K562 (cell line): ENCODE results near the gene PRLHR. TPM values are rescaled to one million over a fixed set of nuclear protein-coding genes. Genes with fewer than 3 reads are reported as not detected.

ENCODE experiments used
- ATAC-seq: fragments of 200-7000 bp; cut with Tn5 transposase; 3 replicates; pipeline ENCODE4 v1.9.1; 2020; ENCODE audit warnings: moderate library complexity
- BruUV-seq: library from RNA; stranded (reverse); fragments of 400-500 nt; replicated peaks from 2 replicates; lab custom pipeline; 2021; lab: Mats Ljungman, UMichigan
- CTCF ChIA-PET: fragments of 300-600 bp; formaldehyde crosslinking; extraction: SDS; loops from one replicate; lab custom pipeline; 2021; ENCODE audit warnings: low intra/inter-chr PET ratio; lab: Yijun Ruan, JAX
- POLR2A ChIA-PET: fragments of 300-600, 350-650 bp; sonication (Branson Sonifier 250); formaldehyde crosslinking; extraction: SDS; loops from one replicate; lab custom pipeline; 2021; ENCODE audit warnings: antibody characterized with exemption, inconsistent platforms; lab: Yijun Ruan, JAX
- DNase-seq, 4 experiments: peaks; one replicate each; pipeline versions ENCODE4 v3.0.0 to v3.0.0-alpha.2; 2011 to 2018; ENCODE audit warnings: low spot score in 3 of 4, mixed read lengths in 3 of 4; ENCODE audit errors: extremely low read depth in 1 of 4
- FAIRE-seq: peaks from 2 replicates; lab custom pipeline; 2011; peaks lifted over from hg19 to GRCh38; lab: Jason Lieb, UNC
- H2AFZ ChIP-seq: 2 replicates; pipeline ENCODE4 v1.6.0; 2011; ENCODE audit warnings: low read depth, low read length, control low read depth, inconsistent platforms
- H3K27ac ChIP-seq: fragments of 200-600 bp; 3 replicates; pipeline ENCODE4 v1.8.0; 2011; ENCODE audit warnings: low read depth, mild to moderate bottlenecking, control low read depth, inconsistent platforms, low read length, moderate library complexity, mixed read lengths; ENCODE audit errors: extremely low read depth
- H3K27me3 ChIP-seq, 2 experiments: fragments of 300-600 bp in 1 of 2; 2 replicates in 1 of 2; 3 replicates in 1 of 2; pipeline versions ENCODE4 v1.6.0 to v1.8.0; 2011; ENCODE audit warnings: inconsistent platforms in 2 of 2, low read length in 2 of 2, mild to moderate bottlenecking in 1 of 2, mixed read lengths in 1 of 2, moderate library complexity in 1 of 2; ENCODE audit not compliant: control insufficient read depth in 2 of 2, insufficient read depth in 2 of 2
- H3K36me3 ChIP-seq: fragments of 300-600 bp; 3 replicates; pipeline ENCODE4 v1.8.0; 2011; ENCODE audit warnings: mild to moderate bottlenecking, low read length, inconsistent platforms; ENCODE audit not compliant: control insufficient read depth, insufficient read depth
- H3K4me1 ChIP-seq, 2 experiments: fragments of 200-600 bp in 1 of 2; replicated peaks in 1 of 2; 2 replicates in 1 of 2; 3 replicates in 1 of 2; pipeline versions ENCODE4 v1.5.1 to v1.8.0; 2011; ENCODE audit warnings: inconsistent platforms in 2 of 2, low read length in 2 of 2, mild to moderate bottlenecking in 1 of 2, mixed read lengths in 1 of 2, moderate library complexity in 1 of 2; ENCODE audit not compliant: control insufficient read depth in 2 of 2, insufficient read depth in 2 of 2
- H3K4me2 ChIP-seq: 2 replicates; pipeline ENCODE4 v1.6.1; 2011; ENCODE audit warnings: low read length, control low read depth, inconsistent platforms, mixed read lengths; ENCODE audit not compliant: insufficient read depth
- H3K4me3 ChIP-seq: fragments of 200-600 bp; sonication (generic), shearing (Covaris generic); 2 replicates; pipeline ENCODE4 v1.5.1; 2016; ENCODE audit warnings: control low read depth, inconsistent platforms
- H3K79me2 ChIP-seq: fragments of 200-600 bp; 3 replicates; pipeline ENCODE4 v1.8.0; 2011; ENCODE audit warnings: low read length, inconsistent platforms; ENCODE audit not compliant: control insufficient read depth, insufficient read depth
- H3K9ac ChIP-seq, 2 experiments: 2 replicates each; pipeline versions ENCODE4 v1.6.0 to v1.6.1; 2011; ENCODE audit warnings: low read depth in 2 of 2, low read length in 2 of 2, control low read depth in 1 of 2, inconsistent platforms in 1 of 2, mild to moderate bottlenecking in 1 of 2, mixed read lengths in 1 of 2; ENCODE audit not compliant: insufficient read depth in 1 of 2
- H3K9me1 ChIP-seq: one replicate; pipeline ENCODE4 v1.6.0; 2011; ENCODE audit warnings: inconsistent platforms, mild to moderate bottlenecking, low read length, moderate library complexity; ENCODE audit not compliant: control insufficient read depth, insufficient read depth
- H3K9me3 ChIP-seq: replicated peaks from 2 replicates; pipeline ENCODE4 v1.5.1; 2011; ENCODE audit warnings: low read depth, low read length, inconsistent platforms; ENCODE audit not compliant: control insufficient read depth, insufficient read depth
- H4K20me1 ChIP-seq: replicated peaks from 2 replicates; pipeline ENCODE4 v1.6.1; 2011; ENCODE audit warnings: low read length, inconsistent platforms, mixed read lengths; ENCODE audit not compliant: control insufficient read depth, insufficient read depth
- ARID2 ChIP-seq: fragments of 450-650 bp; IDR thresholded peaks from 2 replicates; pipeline ENCODE4 v1.6.1; 2017; ENCODE audit warnings: antibody characterized with exemption, mild to moderate bottlenecking
- ETS2 ChIP-seq: IDR thresholded peaks from 2 replicates; pipeline ENCODE4 v1.6.1; 2016; ENCODE audit warnings: borderline replicate concordance, missing genetic modification characterization, mild to moderate bottlenecking, moderate library complexity, missing compliant biosample characterization; ENCODE audit not compliant: poor library complexity, severe bottlenecking
- FOXA1 ChIP-seq: fragments of 450-650 bp; IDR thresholded peaks from 2 replicates; pipeline ENCODE4 v1.6.1; 2016; ENCODE audit warnings: mild to moderate bottlenecking, borderline replicate concordance
- GATAD2A ChIP-seq: fragments of 450-650 bp; IDR thresholded peaks from 2 replicates; pipeline ENCODE4 v1.6.1; 2017
- JUNB ChIP-seq: fragments of 450-650 bp; formaldehyde crosslinking; conservative IDR thresholded peaks from 2 replicates; pipeline ENCODE4 v1.4.0; 2020; ENCODE audit warnings: mild to moderate bottlenecking
- KAT2B ChIP-seq: IDR thresholded peaks from one replicate; pipeline ENCODE4 v1.6.1; 2012; ENCODE audit warnings: low read depth, mild to moderate bottlenecking, control low read depth, inconsistent platforms, low read length, moderate library complexity
- MCM5 ChIP-seq: fragments of 450-650 bp; IDR thresholded peaks from 2 replicates; pipeline ENCODE4 v1.6.1; 2016; ENCODE audit warnings: low read depth
- MYC ChIP-seq, 2 experiments: fragments of 250-450 bp in 1 of 2; sonication (Bioruptor Pico) in 1 of 2; IDR thresholded peaks; 2 replicates each; pipeline versions ENCODE4 v1.5.1 to v1.6.1; 2012 to 2021; ENCODE audit warnings: low read depth in 2 of 2, borderline replicate concordance in 1 of 2, improper control_type of control experiment in 1 of 2, low read length in 1 of 2, mild to moderate bottlenecking in 1 of 2, moderate library complexity in 1 of 2
- NFIC ChIP-seq: fragments of 450-650 bp; IDR thresholded peaks from 2 replicates; pipeline ENCODE4 v1.6.1; 2017; ENCODE audit warnings: mild to moderate bottlenecking, inconsistent platforms
- NR2C2 ChIP-seq, 2 experiments: fragments of 200-800 bp in 1 of 2; sonication (Bioruptor generic) in 1 of 2; sonication (generic) in 1 of 2; formaldehyde crosslinking in 1 of 2; IDR thresholded peaks; 2 replicates each; pipeline versions ENCODE4 v1.6.1 to v1.8.0; 2016 to 2022; ENCODE audit warnings: mild to moderate bottlenecking in 1 of 2, missing compliant biosample characterization in 1 of 2, missing genetic modification characterization in 1 of 2, missing genetic modification reagents in 1 of 2
- POLR2A ChIP-seq: fragments of 450-650 bp; conservative IDR thresholded peaks from 2 replicates; pipeline ENCODE4 v1.6.1; 2016
- RBM39 ChIP-seq: fragments of 200-400 bp; formaldehyde crosslinking; optimal IDR thresholded peaks from 2 replicates; pipeline ENCODE3; 2018; ENCODE audit warnings: low read depth, low read length
- SNRNP70 ChIP-seq: fragments of 200-400 bp; formaldehyde crosslinking; optimal IDR thresholded peaks from 2 replicates; pipeline ENCODE3; 2017; ENCODE audit warnings: low read depth, low read length
- ZC3H4 ChIP-seq: sonication (generic); formaldehyde crosslinking; IDR thresholded peaks from 2 replicates; pipeline ENCODE4 v1.9.0; 2021; ENCODE audit warnings: missing genetic modification reagents, borderline replicate concordance
- ZFPM2 ChIP-seq: fragments of 250-450 bp; sonication (Bioruptor Pico); IDR thresholded peaks from 2 replicates; pipeline ENCODE4 v1.5.1; 2022; ENCODE audit warnings: mild to moderate bottlenecking
- ZNF184 ChIP-seq: sonication (generic); formaldehyde crosslinking; IDR thresholded peaks from 2 replicates; pipeline ENCODE4 v1.5.0; 2020; ENCODE audit warnings: missing genetic modification reagents
- ZNF212 ChIP-seq: fragments of 450-650 bp; formaldehyde crosslinking; IDR thresholded peaks from 2 replicates; pipeline ENCODE4 v1.4.0; 2020; ENCODE audit warnings: mild to moderate bottlenecking
- ZNF668 ChIP-seq: fragments of 250-450 bp; sonication (Bioruptor Pico); IDR thresholded peaks from 2 replicates; pipeline ENCODE4 v1.8.0; 2022; ENCODE audit warnings: mild to moderate bottlenecking, inconsistent platforms
- WGBS: fragments of 100-300 bp; shearing (Covaris generic); methylation state at CpG from one replicate; pipeline ENCODE4 v1.1.6; 2016; ENCODE audit warnings: low coverage, mixed read lengths; ENCODE audit not compliant: insufficient coverage; ENCODE audit errors: missing lambda C conversion rate; 5-methylcytosine and 5-hydroxymethylcytosine counted together
- in situ Hi-C: fragments of 300-500 bp; cut with MboI; formaldehyde crosslinking; loops from 4 replicates; pipeline ENCODE4 v1.15.0; 2018; ENCODE audit warnings: inconsistent platforms, mixed read lengths
- intact Hi-C: fragments of 100-400 bp; cut with micrococcal nuclease; formaldehyde crosslinking; loops from 2 replicates; pipeline ENCODE4 v1.14.2; 2022
- polyA plus RNA-seq, 8 experiments: library from polyadenylated mRNA; depleted of rRNA in 4 of 8; stranded (reverse) in 5 of 8; unstranded in 3 of 8; fragments of >200 nt; fragmentation: Nextera tagmentation in 2 of 8; fragmentation: Illumina TruSeq in 1 of 8; extraction: Ambion mirVana in 2 of 8; extraction: Trizol in 1 of 8; gene quantifications; 2 replicates each; pipeline versions ENCODE4 v1.2.1 to v1.2.3, GENCODE V29; 2011 to 2014; ENCODE audit warnings: inconsistent platforms in 1 of 8, missing spikeins in 1 of 8
- total RNA-seq, 7 experiments: library from RNA; depleted of rRNA in 6 of 7; stranded (reverse); fragments of >200 nt in 6 of 7; fragmentation: Illumina TruSeq in 2 of 7; extraction: Trizol in 2 of 7; gene quantifications; 2 replicates each; pipeline versions ENCODE4 v1.2.1 to v1.2.3, GENCODE V29; 2011 to 2021; ENCODE audit warnings: low replicate concordance in 1 of 7
- TF ChIP-seq, protein P1 (sequence below): sonication (generic); formaldehyde crosslinking; IDR thresholded peaks from 2 replicates; pipeline ENCODE4 v1.8.0; 2022; ENCODE audit warnings: missing genetic modification reagents, mild to moderate bottlenecking, moderate library complexity, borderline replicate concordance
- TF ChIP-seq, protein P2 (sequence below): fragments of 250-450 bp; sonication (Bioruptor Pico); IDR thresholded peaks from 2 replicates; pipeline ENCODE4 v1.5.0; 2021; ENCODE audit warnings: mild to moderate bottlenecking, moderate library complexity

PRLHR gene
- total and polyA plus RNA-seq, 9 of the 15 experiments (the other 6 are each of a cell fraction or from before 2014, with no cell fraction given): not detected

DNA sequence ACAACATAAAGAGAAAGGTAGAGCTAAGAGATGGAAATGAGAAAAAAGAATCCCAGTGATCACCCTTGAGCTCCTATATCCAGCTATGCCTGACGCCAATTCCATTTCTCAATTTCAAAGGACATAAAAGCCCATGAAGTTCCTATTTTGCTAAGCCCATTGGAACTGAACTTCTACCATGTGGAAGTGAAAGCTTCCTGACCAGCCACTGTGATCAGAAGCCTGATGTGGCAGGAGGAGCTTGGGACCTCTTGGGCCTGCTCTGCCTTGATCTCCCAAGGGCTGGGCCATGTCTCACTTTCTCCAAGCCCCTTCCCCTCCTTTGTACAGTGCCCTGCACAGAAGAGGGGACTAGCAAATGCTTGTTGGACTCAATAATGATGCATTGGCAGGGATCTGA is 52.7 kb downstream of the PRLHR start:
- in situ Hi-C loops: no loop called here
- FAIRE-seq: no peak
- Histone ChIP-seq H3K27me3 (peaks cover 0 to 5% of the 10 kb centered on the region in 2 experiments; a peak in 1 of 5 replicates), H3K4me2 (no peak overlapping the region), H3K4me3 (no peak overlapping the region), H4K20me1 (no peaks in the 10 kb centered on the region), H3K27ac (no peak overlapping the region), H3K4me1 (no peaks in the 10 kb centered on the region), H2AFZ (no peak overlapping the region), H3K79me2 (no peaks in the 10 kb centered on the region), H3K9me1 (no peaks in the 10 kb centered on the region), H3K36me3 (no peaks in the 10 kb centered on the region), H3K9me3 (no peaks in the 10 kb centered on the region), H3K9ac (no peak overlapping the region)
- WGBS: 67% methylated on average over 1 of the region's 1 CpG
- no peak for TF ChIP-seq NR2C2 (CRISPR knock-in tag; IDR thresholded peaks at IDR 0.05)
- no peak for TF ChIP-seq NR2C2 (tag; IDR thresholded peaks at IDR 0.05)
- TF ChIP-seq JUNB: no peak
- TF ChIP-seq ZFPM2: no peak
- no peak for TF ChIP-seq RBM39
- no peak for TF ChIP-seq FOXA1
- TF ChIP-seq ZNF184 (CRISPR knock-in tag): no peak
- TF ChIP-seq ZNF668: no peak
- TF ChIP-seq ARID2: no peak
- TF ChIP-seq MYC (IDR thresholded peaks at IDR 0.05; ENCODE audit: low read depth, low read length): no peak
- no peak for TF ChIP-seq MYC (CRISPR knock-in tag; IDR thresholded peaks at IDR 0.05; ENCODE audit: borderline replicate concordance, low read depth)
- no peak for TF ChIP-seq ETS2 (tag)
- no peak for TF ChIP-seq SNRNP70
- no peak for TF ChIP-seq ZC3H4
- no peak for TF ChIP-seq MCM5
- TF ChIP-seq GATAD2A: no peak
- TF ChIP-seq, protein P1, sequence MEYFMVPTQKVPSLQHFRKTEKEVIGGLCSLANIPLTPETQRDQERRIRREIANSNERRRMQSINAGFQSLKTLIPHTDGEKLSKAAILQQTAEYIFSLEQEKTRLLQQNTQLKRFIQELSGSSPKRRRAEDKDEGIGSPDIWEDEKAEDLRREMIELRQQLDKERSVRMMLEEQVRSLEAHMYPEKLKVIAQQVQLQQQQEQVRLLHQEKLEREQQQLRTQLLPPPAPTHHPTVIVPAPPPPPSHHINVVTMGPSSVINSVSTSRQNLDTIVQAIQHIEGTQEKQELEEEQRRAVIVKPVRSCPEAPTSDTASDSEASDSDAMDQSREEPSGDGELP (CRISPR knock-in tag): no peak
- TF ChIP-seq, protein P2, sequence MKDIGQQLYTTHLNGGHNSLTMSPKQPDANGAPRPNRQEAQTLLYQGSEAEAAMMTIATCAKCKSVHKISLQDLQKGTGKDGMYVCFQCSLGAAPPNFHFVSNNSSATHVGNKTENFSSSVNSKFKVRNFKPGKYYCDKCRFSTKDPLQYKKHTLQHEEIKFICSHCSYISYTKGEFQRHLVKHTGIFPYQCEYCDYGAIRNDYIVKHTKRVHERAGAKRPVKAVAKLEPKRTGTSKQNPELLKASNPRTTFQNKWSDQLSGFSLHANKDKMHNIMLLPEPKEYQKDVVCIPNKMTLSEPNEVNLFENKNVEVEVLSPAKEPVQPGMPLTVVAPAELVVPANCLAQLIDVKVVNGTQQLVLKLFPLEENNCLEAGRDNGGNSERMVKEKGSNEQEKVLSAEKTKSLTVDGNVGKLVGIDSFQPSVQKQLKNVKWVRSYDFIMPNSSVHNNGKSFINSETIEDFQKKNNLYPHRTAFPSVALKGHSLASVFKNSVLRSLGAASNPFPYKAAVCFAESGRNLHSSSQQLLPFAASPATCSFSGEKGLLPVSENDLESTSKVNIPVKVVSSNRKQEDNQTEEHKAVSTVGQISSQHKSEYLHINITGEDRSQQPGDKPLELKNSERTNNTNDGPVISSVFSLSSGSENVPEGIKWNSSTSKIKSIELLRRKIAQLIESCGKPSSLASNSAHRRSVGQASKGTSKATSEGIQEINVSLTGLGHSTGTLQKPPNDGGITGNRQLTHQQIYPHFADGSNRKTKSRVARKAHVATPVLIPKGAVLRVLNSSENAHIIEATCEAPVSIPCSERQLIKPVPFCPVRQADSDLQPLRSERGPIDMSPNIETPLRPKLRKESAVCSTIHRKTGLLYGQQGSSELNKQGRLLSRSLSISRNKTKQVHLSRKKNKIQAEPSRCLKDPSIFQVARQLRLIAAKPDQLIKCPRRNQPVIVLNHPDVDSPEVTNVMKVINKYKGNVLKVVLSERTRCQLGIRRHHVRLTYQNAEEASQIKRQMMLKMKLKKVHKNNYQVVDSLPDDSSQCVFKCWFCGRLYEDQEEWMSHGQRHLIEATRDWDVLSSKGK: no peak
- TF ChIP-seq KAT2B: no peak
- no peak for TF ChIP-seq POLR2A
- no peak for TF ChIP-seq ZNF212 (CRISPR knock-in tag)
- TF ChIP-seq NFIC: no peak
- BruUV-seq: no TSS peak
- intact Hi-C loops: loop anchor here (10.0 kb wide), 1 partner anchor 228 kb away; no protein-coding TSS in a partner anchor
- no peak for DNase-seq
- ChIA-PET CTCF (no interaction called here), POLR2A (no interaction called here)
- ATAC-seq: no peak
